Right renal pelvis (tissue), 4 donors: Measurements from ENCODE around the gene SLC16A13. TPM values are rescaled to one million over a fixed set of nuclear protein-coding genes. Genes with fewer than 3 reads are reported as not detected.

ENCODE experiments used
- DNase-seq, 4 donors: peaks; one replicate each; pipeline ENCODE4 v3.0.0-alpha.2; 2013; ENCODE audit warnings: low read depth in 4 of 4, low spot score in 3 of 4, missing footprints in 1 of 4
- polyA plus RNA-seq, 4 donors: library from polyadenylated mRNA; unstranded; fragments of 120-200 nt; gene quantifications; one replicate each; pipeline ENCODE4 v1.2.1, GENCODE V29; 2013; ENCODE audit not compliant: insufficient read length in 4 of 4

SLC16A13 gene
- polyA plus RNA-seq, 4 donors: 2.7 to 4.8 (median 3.9) TPM

DNA sequence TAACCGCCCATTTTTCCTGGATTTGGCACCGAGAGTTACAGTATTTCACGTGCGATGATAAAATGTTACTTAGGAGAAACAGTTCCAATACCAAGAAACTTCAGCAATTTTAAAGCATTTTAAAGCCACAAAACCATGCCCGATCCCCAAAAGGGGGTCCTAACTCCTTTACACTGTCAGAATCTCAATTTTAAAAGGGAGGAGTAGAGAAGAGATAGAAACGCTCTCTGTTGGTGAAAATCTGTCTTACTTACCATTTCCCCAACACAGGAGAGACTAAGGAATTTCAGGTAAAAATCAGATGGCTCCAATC is 23.9 kb upstream of the SLC16A13 start:
- DNase-seq: no peak

DNA sequence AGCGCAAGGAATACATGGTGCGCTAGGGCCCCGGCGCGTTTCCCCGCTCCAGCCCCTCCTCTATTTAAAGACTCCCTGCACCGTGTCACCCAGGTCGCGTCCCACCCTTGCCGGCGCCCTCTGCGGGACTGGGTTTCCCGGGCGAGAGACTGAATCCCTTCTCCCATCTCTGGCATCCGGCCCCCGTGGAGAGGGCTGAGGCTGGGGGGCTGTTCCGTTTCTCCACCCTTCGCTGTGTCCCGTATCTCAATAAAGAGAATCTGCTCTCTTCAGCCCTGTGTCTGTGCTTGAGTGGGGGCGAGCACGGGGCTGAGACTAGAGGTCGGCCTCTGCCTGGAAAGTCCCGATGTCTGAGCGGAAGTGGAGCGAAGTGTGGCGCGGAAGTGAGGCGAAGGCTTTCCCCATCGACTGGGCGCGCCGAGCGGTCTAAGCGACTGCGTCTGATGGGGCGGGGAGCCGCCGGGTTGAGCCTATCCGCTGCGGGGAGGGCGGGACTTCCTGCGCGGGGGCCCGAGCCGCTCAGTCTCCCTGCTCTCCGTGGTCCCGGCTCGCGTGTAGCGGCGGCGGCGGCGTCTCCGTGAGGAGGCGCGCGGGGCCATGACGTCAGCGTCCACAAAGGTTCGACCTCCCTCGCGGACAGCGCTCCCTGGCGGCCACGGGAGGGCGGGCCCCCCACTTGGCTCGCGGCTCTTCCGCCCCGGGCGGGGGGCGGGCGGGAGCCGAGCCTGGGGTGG is 21.4 kb upstream of the SLC16A13 start:
- peak; percentile 87 to 89 (median 88) for DNase-seq

GRCh38 chr17:7014995-7015958 is 20.5 kb upstream of the SLC16A13 start:
- DNase-seq: no peak

DNA sequence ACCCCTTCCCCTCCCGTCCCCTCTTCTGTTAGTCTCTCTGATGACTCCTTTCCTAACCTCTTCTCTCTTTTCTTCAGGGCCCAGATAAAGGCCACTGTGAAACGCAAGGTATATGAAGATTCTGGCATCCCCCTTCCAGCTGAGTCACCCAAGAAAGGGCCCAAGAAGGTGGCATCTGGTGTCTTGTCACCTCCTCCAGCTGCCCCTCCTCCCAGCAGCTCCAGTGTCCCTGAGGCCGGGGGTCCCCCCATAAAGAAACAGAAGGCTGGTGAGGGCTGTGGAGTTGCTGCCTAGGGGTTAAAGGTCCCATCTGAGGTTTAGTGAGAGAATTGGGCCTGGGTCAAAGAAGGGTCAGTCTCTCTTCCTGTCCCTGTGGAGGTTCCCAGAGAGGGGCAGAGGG is 19.4 kb upstream of the SLC16A13 start:
- no peak for DNase-seq

DNA sequence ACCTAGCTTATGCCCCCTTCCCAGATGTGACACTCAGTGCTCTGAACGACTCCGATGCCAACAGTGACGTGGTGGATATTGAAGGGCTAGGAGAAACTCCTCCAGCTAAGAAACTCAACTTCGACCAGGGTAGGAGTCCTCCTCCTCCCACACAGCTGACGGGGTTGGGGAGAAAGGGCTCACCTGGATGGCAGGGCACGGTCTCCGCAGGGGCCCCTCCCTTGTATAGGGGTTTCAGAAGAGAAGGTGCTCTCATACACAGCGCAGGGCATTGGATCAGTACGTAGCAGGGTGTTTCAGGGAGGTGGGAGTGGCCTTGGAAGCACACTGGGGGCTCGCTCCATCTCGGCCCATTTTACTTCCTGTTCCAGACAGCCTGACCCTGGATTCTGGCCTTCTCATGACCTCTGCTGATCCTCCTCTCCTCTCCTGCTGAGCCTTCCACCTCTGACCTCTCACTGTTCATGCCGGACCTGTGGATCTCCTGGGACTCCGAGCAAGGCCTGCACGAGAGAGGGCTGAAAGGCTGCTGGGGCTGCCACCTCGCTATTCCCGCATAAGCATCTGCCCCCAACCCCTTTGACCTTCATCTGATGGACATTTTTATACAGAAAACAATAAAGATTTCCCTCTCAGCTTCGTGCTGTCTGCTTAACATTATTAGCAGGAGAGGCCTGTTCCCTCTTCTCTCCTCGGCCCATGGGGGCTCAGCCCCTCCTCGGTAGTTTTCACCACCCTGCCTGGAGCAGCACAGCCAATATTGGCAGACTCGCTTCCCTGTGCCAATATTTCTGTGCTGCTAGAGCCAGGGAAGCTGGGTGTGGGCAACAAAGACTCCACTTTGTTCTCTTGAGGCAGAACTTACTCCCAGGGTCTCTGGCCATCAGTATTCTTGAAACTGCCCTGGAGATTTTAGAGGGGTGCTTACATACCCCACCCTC is 18.7 kb upstream of the SLC16A13 start:
- DNase-seq: no peak

GRCh38 chr17:7017827-7018200 is 18.0 kb upstream of the SLC16A13 start:
- DNase-seq: no peak

- no peak for DNase-seq
These were observed 17.4 kb upstream of the SLC16A13 start for GRCh38 chr17:7018331-7018964.

GRCh38 chr17:7019367-7019766 is 16.4 kb upstream of the SLC16A13 start:
- no peak for DNase-seq

GRCh38 chr17:7019839-7020519 is 15.8 kb upstream of the SLC16A13 start:
- DNase-seq: no peak

DNA sequence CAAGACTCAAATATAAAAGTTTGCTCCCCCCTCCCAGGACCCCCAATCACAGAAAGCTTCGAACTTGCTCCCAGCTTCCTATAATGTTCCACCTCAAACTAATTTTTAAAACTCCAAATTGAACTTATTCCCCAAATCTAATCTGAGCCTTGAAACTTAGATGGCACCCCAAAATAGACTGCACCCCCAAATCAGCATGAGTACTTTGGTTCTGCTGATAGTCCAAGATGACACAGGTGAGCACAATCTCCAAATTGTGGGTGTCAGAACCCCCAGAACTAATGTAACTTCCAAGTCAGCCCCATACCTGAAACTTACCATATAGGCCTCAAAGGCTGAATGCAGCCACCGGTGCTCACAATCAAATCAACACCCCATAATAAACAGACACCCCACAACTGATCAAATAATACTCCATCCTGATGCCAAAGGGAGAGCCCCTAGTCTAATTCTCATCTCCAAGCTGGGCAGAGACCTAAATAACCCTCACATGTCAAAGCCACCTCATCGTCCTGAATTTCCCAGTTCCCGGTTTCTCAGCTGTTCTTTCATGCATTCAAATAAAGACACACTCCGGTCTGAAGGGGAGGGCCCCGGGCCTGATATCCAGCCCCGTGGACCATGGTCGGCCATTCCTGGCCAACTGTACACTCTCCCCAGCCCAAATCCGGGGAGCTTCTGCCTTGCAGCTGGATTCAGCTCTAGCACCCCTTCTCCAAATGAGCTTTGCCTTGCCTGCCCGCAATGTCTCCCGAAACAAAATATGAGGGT is 14.7 kb upstream of the SLC16A13 start:
- no peak for DNase-seq

- DNase-seq: no peak
These were observed 13.6 kb upstream of the SLC16A13 start for GRCh38 chr17:7021993-7022778.

DNA sequence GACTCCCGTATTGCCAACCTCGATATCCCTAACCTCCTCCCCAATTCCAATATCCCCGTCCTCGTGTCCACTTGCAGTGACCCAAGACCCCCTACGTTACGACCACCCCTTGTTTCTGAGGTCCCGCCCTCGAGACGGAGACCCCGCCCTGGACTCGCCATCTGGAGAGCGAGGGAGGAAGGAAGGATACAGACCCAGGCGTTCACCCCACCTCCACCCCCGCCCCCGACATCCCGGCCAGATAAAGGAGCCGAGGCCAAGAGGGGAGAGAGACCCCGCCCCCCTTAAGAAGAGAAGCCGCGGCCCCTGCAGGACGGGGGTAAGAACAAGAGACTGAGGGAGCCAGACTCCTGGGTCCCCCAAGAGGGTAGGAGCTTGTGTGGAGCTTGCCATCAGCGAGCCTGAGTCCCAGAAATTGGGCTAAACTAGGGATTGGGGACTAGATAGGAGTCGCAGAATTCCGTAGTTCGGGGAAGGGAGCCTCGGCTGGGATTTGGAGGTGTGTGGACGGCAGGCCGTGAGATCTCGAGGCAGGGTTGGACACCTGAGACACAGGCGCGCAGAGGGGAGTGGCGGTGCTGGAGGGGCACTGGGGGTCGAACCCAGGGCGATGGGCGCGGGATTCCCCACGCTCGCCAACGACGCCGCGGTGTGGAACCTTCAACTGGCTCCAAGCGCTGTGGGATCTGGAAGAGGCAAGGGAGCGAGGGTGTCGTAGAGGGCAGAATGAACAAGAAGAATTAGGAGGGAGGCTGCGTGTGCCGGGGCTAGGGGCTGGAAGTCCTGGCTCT is 12.8 kb upstream of the SLC16A13 start, which contains the start of gene BCL6B:
TSS of gene BCL6B (plus strand) at position 270 of the 791 bp plus-strand sequence. CDS start 622 bp downstream, outside the sequence.
- no peak for DNase-seq

DNA sequence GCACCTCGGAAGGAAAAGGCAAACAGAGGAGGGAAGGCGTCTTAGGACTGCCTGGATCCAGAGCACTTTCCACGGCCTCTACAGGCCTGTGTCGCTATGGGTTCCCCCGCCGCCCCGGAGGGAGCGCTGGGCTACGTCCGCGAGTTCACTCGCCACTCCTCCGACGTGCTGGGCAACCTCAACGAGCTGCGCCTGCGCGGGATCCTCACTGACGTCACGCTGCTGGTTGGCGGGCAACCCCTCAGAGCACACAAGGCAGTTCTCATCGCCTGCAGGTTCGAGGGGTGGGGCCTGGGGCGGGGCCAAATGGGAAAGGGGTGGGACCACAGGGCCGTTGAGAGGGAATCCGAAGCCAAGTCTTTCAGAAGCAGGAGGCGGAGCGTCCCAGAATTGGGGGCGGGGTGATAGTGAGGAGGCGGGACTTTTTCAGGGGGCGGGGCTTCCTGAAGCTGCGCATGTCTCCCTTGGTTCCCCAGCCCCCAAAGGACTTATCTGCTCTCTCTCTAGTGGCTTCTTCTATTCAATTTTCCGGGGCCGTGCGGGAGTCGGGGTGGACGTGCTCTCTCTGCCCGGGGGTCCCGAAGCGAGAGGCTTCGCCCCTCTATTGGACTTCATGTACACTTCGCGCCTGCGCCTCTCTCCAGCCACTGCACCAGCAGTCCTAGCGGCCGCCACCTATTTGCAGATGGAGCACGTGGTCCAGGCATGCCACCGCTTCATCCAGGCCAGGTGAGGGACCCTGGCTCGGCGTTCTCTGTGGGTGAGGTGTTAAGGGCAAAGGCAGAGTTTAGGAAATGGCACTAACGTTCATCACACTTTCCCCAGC is 12.0 kb upstream of the SLC16A13 start:
- no peak for DNase-seq

DNA sequence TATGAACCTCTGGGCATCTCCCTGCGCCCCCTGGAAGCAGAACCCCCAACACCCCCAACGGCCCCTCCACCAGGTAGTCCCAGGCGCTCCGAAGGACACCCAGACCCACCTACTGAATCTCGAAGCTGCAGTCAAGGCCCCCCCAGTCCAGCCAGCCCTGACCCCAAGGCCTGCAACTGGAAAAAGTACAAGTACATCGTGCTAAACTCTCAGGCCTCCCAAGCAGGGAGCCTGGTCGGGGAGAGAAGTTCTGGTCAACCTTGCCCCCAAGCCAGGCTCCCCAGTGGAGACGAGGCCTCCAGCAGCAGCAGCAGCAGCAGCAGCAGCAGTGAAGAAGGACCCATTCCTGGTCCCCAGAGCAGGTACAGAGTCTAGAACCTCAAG is 11.4 kb upstream of the SLC16A13 start:
- no peak for DNase-seq

DNA sequence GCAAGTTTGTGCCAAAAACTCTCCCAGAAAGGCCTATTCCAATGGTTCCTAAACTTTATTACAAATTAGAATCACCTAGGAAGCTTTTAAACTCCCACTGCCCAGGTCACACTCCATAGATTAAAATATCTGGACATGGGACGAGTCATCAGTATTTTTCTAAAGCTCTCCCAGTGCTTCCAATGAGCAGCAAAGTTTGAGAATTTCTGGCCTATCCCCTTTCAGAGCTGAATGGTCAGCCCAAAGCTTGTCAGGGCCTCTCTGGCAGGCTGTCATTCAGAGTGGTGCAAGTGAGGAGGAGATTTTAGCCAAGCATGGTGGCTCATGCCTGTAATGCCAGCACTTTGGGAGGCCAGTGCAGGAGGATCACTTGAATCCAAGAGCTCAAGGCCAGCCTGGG is 10.6 kb upstream of the SLC16A13 start:
- DNase-seq: no peak

DNA sequence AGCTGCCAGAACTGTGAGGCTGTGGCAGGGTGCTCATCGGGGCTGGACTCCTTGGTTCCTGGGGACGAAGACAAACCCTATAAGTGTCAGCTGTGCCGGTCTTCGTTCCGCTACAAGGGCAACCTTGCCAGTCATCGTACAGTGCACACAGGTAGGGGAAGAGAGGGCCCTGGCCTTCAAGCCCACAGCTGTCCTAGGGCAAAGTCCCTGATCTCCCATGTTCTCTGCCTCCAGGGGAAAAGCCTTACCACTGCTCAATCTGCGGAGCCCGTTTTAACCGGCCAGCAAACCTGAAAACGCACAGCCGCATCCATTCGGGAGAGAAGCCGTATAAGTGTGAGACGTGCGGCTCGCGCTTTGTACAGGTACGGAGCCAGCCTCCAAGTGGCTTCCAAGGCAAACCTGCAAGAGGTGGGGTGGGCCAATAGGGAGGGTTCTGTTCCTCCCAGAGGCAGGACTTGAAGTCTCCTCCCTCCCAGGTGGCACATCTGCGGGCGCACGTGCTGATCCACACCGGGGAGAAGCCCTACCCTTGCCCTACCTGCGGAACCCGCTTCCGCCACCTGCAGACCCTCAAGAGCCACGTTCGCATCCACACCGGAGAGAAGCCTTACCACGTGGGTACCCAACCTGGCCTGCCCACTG is 9.2 kb upstream of the SLC16A13 start:
- no peak for DNase-seq
